NT2/D1 (cell line): ENCODE measurements around the gene MTMR10.
A peak's percentile ranks its signal among the peaks of the same experiment; 100 is the strongest.

Experiments
- DNase-seq: peaks from one replicate; pipeline ENCODE4 v3.0.0-alpha.2; 2011; ENCODE audit warnings: low read depth, low spot score
- H3K27me3 ChIP-seq: 2 replicates; pipeline ENCODE4 v1.6.0; 2011; ENCODE audit warnings: mild to moderate bottlenecking; ENCODE audit not compliant: insufficient read length, insufficient read depth
- H3K36me3 ChIP-seq: 2 replicates; pipeline ENCODE4 v1.6.1; 2011; ENCODE audit warnings: mild to moderate bottlenecking, low read length, mixed read lengths; ENCODE audit not compliant: insufficient read depth, insufficient read length
- H3K4me1 ChIP-seq: 2 replicates; pipeline ENCODE4 v1.5.1; 2011; ENCODE audit not compliant: insufficient read depth, insufficient read length
- H3K4me3 ChIP-seq: 2 replicates; pipeline ENCODE4 v1.5.1; 2011; ENCODE audit warnings: low read depth; ENCODE audit not compliant: insufficient read length
- H3K9ac ChIP-seq: 2 replicates; pipeline ENCODE4 v1.6.0; 2011; ENCODE audit warnings: low read depth; ENCODE audit not compliant: insufficient read length
- H3K9me3 ChIP-seq: 2 replicates; pipeline ENCODE4 v1.5.1; 2011; ENCODE audit warnings: mild to moderate bottlenecking, low read length; ENCODE audit not compliant: insufficient read depth
- SUZ12 ChIP-seq: IDR thresholded peaks from 2 replicates; pipeline ENCODE4 v1.6.1; 2011; ENCODE audit not compliant: insufficient read length, insufficient read depth; ENCODE audit errors: extremely low read depth
- YY1 ChIP-seq: IDR thresholded peaks from 2 replicates; pipeline ENCODE4 v1.6.1; 2011; ENCODE audit not compliant: insufficient read length, insufficient read depth
- ZNF274 ChIP-seq: IDR thresholded peaks from 2 replicates; pipeline ENCODE4 v1.6.1; 2011; ENCODE audit warnings: mild to moderate bottlenecking, low read depth, low read length

Gene MTMR10

DNA sequence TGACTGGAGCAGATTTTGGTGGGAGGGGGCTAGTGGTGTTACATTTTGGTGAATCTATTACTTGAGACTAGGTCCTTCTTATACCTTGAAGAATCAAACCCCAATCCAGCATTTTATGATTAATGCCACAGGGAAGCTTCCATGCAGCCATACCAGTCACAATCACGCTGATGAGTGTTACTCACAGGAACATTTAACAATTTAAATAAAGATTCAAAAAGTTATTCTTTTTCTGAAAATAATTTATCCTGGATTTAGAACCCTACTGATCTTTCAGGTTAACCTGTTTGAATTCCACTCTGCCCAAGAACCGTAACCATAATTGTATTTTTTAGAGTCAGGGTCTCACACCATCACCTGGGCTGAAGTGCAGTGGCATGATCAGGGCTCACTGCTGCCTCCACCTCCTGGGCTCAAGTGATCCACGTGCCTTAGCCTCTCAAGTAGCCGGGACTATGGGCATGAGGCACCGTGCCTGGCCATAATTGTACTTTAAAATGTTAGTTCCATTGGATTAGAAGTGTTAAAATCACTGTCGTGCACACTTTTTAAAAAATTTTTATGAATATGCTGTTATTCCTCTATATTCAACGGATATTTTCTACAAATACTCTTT, 929 bp upstream of the MTMR10 start:
- peak overlapping the region; percentile 76 for H3K4me3 ChIP-seq
- H3K36me3 ChIP-seq = no peaks in the 10 kb centered on the region
- H3K27me3 ChIP-seq = no peaks in the 10 kb centered on the region
- peak overlapping the region; percentile 94 for H3K9ac ChIP-seq
- H3K9me3 ChIP-seq = no peaks in the 10 kb centered on the region
- TF ChIP-seq SUZ12 (no peak), YY1 (no peak), ZNF274 (no peak)
- DNase-seq = no peak
- H3K4me1 ChIP-seq = no peaks in the 10 kb centered on the region

DNA sequence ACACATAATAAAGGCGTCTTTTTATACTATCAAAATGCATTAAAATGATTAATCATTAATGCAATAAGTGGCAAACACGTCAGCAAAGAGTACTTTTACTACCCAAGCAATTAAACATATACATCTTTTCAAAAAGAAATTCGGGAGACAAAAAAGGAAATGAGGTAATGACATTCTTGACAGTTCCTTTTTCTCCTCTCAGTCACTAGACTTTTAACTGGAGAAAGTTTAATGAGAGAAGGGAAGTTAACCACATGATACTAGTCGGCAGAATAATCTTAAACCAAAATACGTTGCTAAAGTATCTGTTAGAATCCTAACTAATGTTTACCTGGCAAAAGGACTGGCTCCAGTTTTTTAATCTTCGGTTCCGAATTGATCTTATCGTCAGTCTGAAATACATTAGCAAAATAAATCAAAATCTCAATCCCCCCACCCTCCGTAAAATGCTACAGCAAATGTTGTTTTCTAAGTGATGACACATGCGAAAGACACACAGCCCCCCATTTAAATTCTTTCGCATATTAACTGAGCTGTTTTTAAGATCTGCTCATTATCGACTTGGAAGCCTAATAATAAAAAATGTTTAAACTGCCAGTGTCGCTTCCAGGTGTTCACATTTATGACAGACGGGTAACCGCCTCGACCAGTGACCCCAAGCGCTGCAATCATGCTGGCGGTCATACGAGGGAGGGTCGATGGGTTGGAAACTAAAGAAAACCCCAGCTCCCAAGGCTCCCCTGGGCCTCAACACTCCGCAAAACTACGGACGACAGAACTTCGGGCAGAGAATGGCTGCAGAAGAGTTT, 778 bp downstream of the MTMR10 start:
- H3K9me3 ChIP-seq = no peaks in the 10 kb centered on the region
- H3K27me3 ChIP-seq = no peaks in the 10 kb centered on the region
- H3K4me1 ChIP-seq = no peaks in the 10 kb centered on the region
- TF ChIP-seq ZNF274 (no peak), SUZ12 (no peak), YY1 (no peak)
- H3K9ac ChIP-seq = peak overlapping the region; percentile 94
- peaks cover 13% of the 10 kb centered on the region for H3K36me3 ChIP-seq
- peak overlapping the region; percentile 76 for H3K4me3 ChIP-seq
- no peak for DNase-seq

DNA sequence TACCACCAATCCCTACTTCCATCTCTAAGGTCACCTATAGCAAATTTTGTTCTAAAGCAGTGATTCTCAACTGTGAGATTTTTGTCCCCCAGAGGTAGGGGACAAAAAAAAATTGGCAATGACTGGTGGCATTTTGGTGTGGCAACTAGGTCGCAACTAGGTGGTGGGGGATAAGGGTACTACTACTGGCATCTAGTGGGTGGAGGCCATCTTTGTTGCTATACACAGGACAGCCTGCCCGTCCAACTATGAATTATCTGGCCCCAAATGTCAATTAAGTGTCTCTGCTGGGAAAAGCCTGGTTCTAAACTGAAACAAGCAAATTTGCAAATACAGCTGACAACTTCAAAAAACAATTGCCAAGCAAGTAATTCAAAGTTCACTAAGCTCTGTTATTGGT, 1.4 kb downstream of the MTMR10 start:
- Histone ChIP-seq H3K36me3 (peaks cover 17% of the 10 kb centered on the region), H3K27me3 (no peaks in the 10 kb centered on the region), H3K4me1 (no peaks in the 10 kb centered on the region), H3K9ac (peak overlapping the region; percentile 32), H3K4me3 (peak overlapping the region; percentile 3), H3K9me3 (no peaks in the 10 kb centered on the region)
- TF ChIP-seq ZNF274 = no peak
- TF ChIP-seq SUZ12 = no peak
- no peak for TF ChIP-seq YY1
- no peak for DNase-seq

DNA sequence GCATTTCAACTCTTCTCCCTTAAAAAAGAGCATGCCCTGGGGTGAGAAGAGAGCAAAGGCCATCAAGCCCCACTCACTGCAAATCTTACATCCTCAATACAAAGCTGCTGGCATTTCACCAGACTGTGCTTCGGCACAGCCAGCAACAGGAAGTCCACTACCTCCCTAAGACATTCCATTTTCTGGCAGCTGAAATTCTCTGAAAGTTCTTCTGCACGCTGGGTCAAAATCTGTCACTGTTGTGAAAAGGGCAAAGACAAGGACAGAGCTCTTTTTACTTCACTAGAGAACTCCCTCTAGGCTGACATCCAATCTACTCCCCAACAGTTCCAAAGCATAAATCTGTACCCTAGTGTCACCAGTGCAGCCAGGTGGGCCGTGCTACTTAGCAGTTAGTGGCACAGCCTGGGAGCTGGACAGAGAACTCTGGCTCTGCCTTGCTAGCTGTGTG, 6.3 kb downstream of the MTMR10 start:
- Histone ChIP-seq H3K36me3 (peaks cover 37% of the 10 kb centered on the region), H3K9me3 (no peaks in the 10 kb centered on the region), H3K27me3 (no peaks in the 10 kb centered on the region), H3K4me1 (no peaks in the 10 kb centered on the region), H3K4me3 (no peak overlapping the region), H3K9ac (no peak overlapping the region)
- DNase-seq = no peak
- no peak for TF ChIP-seq YY1
- TF ChIP-seq SUZ12 = no peak
- TF ChIP-seq ZNF274 = no peak

DNA sequence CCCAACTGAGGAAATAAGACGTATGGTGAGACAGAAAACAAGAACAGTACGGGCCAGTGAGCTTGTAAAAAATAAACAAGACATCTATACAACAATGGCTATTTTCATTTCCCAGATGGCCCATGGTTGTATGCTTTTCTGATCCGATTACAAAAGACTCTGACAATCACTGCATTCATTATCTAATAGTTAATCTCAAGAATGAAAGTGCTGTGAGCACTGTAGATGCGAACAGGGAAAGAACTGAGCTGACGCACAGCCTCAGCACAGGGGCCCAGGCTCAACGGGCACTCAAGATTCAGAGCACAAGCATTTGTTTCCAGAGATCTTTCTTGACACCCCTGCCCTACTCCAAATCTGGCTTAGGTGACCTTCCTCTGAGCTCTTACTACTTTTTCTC, 6.9 kb downstream of the MTMR10 start:
- no peaks in the 10 kb centered on the region for H3K4me1 ChIP-seq
- peaks cover 41% of the 10 kb centered on the region for H3K36me3 ChIP-seq
- no peak for DNase-seq
- TF ChIP-seq ZNF274 (no peak), YY1 (no peak)
- no peak overlapping the region for H3K9ac ChIP-seq
- no peaks in the 10 kb centered on the region for H3K27me3 ChIP-seq
- no peaks in the 10 kb centered on the region for H3K9me3 ChIP-seq
- no peak overlapping the region for H3K4me3 ChIP-seq

GRCh38 chr15:30984118-30984517, 7.3 kb downstream of the MTMR10 start:
- no peak for DNase-seq
- no peaks in the 10 kb centered on the region for H3K27me3 ChIP-seq
- TF ChIP-seq ZNF274 = no peak
- TF ChIP-seq SUZ12 = no peak
- TF ChIP-seq YY1 = no peak
- peaks cover 41% of the 10 kb centered on the region for H3K36me3 ChIP-seq
- no peaks in the 10 kb centered on the region for H3K9me3 ChIP-seq
- H3K9ac ChIP-seq = no peak overlapping the region
- H3K4me1 ChIP-seq = no peaks in the 10 kb centered on the region
- H3K4me3 ChIP-seq = no peak overlapping the region

DNA sequence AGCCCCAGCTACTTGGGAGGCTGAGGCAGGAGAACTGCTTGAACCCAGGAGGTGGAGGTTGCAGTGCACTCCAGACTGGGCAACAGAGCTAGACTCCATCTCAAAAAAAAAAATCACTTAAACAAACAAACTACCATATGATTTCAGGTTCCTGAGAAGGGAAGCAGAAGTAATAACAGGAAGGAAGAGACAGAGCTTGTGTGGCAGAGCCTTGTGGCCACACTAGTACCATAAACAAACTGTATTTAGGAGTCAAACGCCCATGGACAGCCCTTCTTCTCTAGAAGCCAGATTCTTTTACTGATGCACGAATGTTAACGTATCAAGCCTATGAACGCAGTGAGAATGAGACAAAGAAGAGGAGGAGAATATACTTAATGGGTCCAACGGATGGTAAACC, 12.0 kb downstream of the MTMR10 start:
- H3K4me1 ChIP-seq = no peaks in the 10 kb centered on the region
- DNase-seq = no peak
- no peak overlapping the region for H3K4me3 ChIP-seq
- peaks cover 30% of the 10 kb centered on the region for H3K36me3 ChIP-seq
- no peaks in the 10 kb centered on the region for H3K9me3 ChIP-seq
- TF ChIP-seq YY1 (no peak), SUZ12 (no peak), ZNF274 (no peak)
- H3K27me3 ChIP-seq = no peaks in the 10 kb centered on the region
- no peak overlapping the region for H3K9ac ChIP-seq
